PC-9 (cell line): Measurements from ENCODE around the gene CD99L2.

Source experiments
- CTCF ChIP-seq: fragments of 200-600 bp; sonication (generic); conservative IDR thresholded peaks from 2 replicates; pipeline ENCODE4 v1.6.1; 2017; ENCODE audit warnings: mixed run types, antibody characterized with exemption, mild to moderate bottlenecking, moderate library complexity
- EZH2 ChIP-seq: fragments of 200-600 bp; sonication (generic); IDR thresholded peaks from 2 replicates; pipeline ENCODE4 v1.8.0; 2017; ENCODE audit warnings: antibody characterized with exemption, low read depth

- TF ChIP-seq CTCF (no peak), EZH2 (no peak)
Observed at GRCh38 chrX:150870487-150871340, 27.8 kb downstream of the CD99L2 start.
